Chondrocyte (in vitro differentiated cells): Measurements from ENCODE around the gene LTBP2. TPM values are rescaled to one million over a fixed set of nuclear protein-coding genes. Genes with fewer than 3 reads are reported as not detected.

Experiments
- DNase-seq: peaks from one replicate; pipeline ENCODE4 v3.0.0; 2021; ENCODE audit warnings: mixed read lengths, low spot score
- H3K27ac Mint-ChIP-seq: one replicate; pipeline ENCODE4 v1.8.0; 2021; ENCODE audit warnings: mild to moderate bottlenecking, moderate library complexity, mixed read lengths; ENCODE audit not compliant: unreplicated experiment
- H3K27me3 Mint-ChIP-seq: 2 replicates; pipeline ENCODE4 v1.8.0; 2021; ENCODE audit warnings: low read depth, mixed read lengths
- H3K36me3 Mint-ChIP-seq: 2 replicates; pipeline ENCODE4 v1.8.0; 2021; ENCODE audit warnings: low read depth, mixed read lengths
- H3K4me1 Mint-ChIP-seq: 2 replicates; pipeline ENCODE4 v1.8.0; 2021; ENCODE audit warnings: low read depth, mild to moderate bottlenecking, mixed read lengths
- H3K4me3 Mint-ChIP-seq: one replicate; pipeline ENCODE4 v1.8.0; 2021; ENCODE audit warnings: mild to moderate bottlenecking, moderate library complexity, mixed read lengths; ENCODE audit not compliant: unreplicated experiment
- H3K9me3 Mint-ChIP-seq: 2 replicates; pipeline ENCODE4 v1.8.0; 2021; ENCODE audit warnings: low read depth, mixed read lengths
- CTCF ChIP-seq: fragments of 200-600 bp; sonication (generic); IDR thresholded peaks from 2 replicates; pipeline ENCODE4 v1.5.0; 2021; ENCODE audit warnings: antibody characterized with exemption, mild to moderate bottlenecking, moderate library complexity
- total RNA-seq: library from RNA; stranded (reverse); gene quantifications from 3 replicates; pipeline ENCODE4 v1.2.1, GENCODE V29; 2021

LTBP2 gene
- total RNA-seq, 1 donor from 2014 or later = 215 TPM

- H3K27ac Mint-ChIP-seq = no peak overlapping the region
- H3K27me3 Mint-ChIP-seq = no peaks in the 10 kb centered on the region
- peaks cover 20% of the 10 kb centered on the region for H3K4me1 Mint-ChIP-seq
- no peak for TF ChIP-seq CTCF
- DNase-seq = no peak
- H3K4me3 Mint-ChIP-seq = no peak overlapping the region
- H3K36me3 Mint-ChIP-seq = peaks cover 26% of the 10 kb centered on the region
- no peaks in the 10 kb centered on the region for H3K9me3 Mint-ChIP-seq
Measured at GRCh38 chr14:74524812-74525135, 87.3 kb downstream of the LTBP2 start.

- H3K9me3 Mint-ChIP-seq = no peaks in the 10 kb centered on the region
- H3K4me3 Mint-ChIP-seq = no peak overlapping the region
- H3K36me3 Mint-ChIP-seq = peaks cover 25% of the 10 kb centered on the region
- no peaks in the 10 kb centered on the region for H3K27me3 Mint-ChIP-seq
- DNase-seq = no peak
- no peak overlapping the region for H3K27ac Mint-ChIP-seq
- no peak for TF ChIP-seq CTCF
- peaks cover 20% of the 10 kb centered on the region for H3K4me1 Mint-ChIP-seq
Measured at GRCh38 chr14:74524076-74524811, 87.8 kb downstream of the LTBP2 start.

GRCh38 chr14:74522740-74523139 lies 89.3 kb downstream of the LTBP2 start:
- H3K4me1 Mint-ChIP-seq = peaks cover 24% of the 10 kb centered on the region
- no peak for TF ChIP-seq CTCF
- DNase-seq = no peak
- no peaks in the 10 kb centered on the region for H3K9me3 Mint-ChIP-seq
- no peak overlapping the region for H3K27ac Mint-ChIP-seq
- H3K27me3 Mint-ChIP-seq = no peaks in the 10 kb centered on the region
- H3K36me3 Mint-ChIP-seq = peaks cover 29% of the 10 kb centered on the region
- no peak overlapping the region for H3K4me3 Mint-ChIP-seq

GRCh38 chr14:74521756-74522155 lies 90.3 kb downstream of the LTBP2 start:
- Mint-ChIP-seq H3K36me3 (peaks cover 28% of the 10 kb centered on the region), H3K4me1 (peaks cover 30% of the 10 kb centered on the region), H3K27ac (no peak overlapping the region), H3K9me3 (no peaks in the 10 kb centered on the region), H3K27me3 (no peaks in the 10 kb centered on the region), H3K4me3 (no peak overlapping the region)
- TF ChIP-seq CTCF = no peak
- DNase-seq = no peak

- peak; percentile 47 for DNase-seq
- H3K27me3 Mint-ChIP-seq = no peaks in the 10 kb centered on the region
- H3K4me3 Mint-ChIP-seq = no peak overlapping the region
- H3K4me1 Mint-ChIP-seq = peaks cover 30% of the 10 kb centered on the region
- H3K27ac Mint-ChIP-seq = peak overlapping the region; percentile 51
- peaks cover 30% of the 10 kb centered on the region for H3K36me3 Mint-ChIP-seq
- TF ChIP-seq CTCF = no peak
- H3K9me3 Mint-ChIP-seq = no peaks in the 10 kb centered on the region
Measured at GRCh38 chr14:74519316-74520074, 92.5 kb downstream of the LTBP2 start.
